ENCODE results near the gene PXN.
"Not testable (repeated sequence)": the region's sequence is repeated elsewhere in the genome, so short reads cannot be mapped to it uniquely, and the experiment has no call there.

The PXN gene

GRCh38 chr12:120261951-120262851 is 3.3 kb downstream of the PXN start:
- peak; percentile 27 for DNase-seq

GRCh38 chr12:120260607-120261006 is 4.9 kb downstream of the PXN start:
- DNase-seq: no peak

GRCh38 chr12:120259418-120260202 is 5.9 kb downstream of the PXN start:
- no peak for DNase-seq

GRCh38 chr12:120258323-120258896 is 7.1 kb downstream of the PXN start:
- DNase-seq: no peak

GRCh38 chr12:120257041-120257821 is 8.3 kb downstream of the PXN start:
- no peak for DNase-seq

GRCh38 chr12:120254809-120255208 is 10.7 kb downstream of the PXN start:
- no peak for DNase-seq

GRCh38 chr12:120253313-120253712 is 12.2 kb downstream of the PXN start:
- DNase-seq: peak; percentile 41

- peak; percentile 68 for DNase-seq
Observed at GRCh38 chr12:120252071-120252906, 13.2 kb downstream of the PXN start.

GRCh38 chr12:120251364-120252070 is 14.0 kb downstream of the PXN start:
- DNase-seq: not testable (repeated sequence)

- DNase-seq: no peak
Observed at GRCh38 chr12:120249875-120250795, 15.4 kb downstream of the PXN start.

GRCh38 chr12:120249266-120249874 is 16.2 kb downstream of the PXN start:
- DNase-seq: no peak

GRCh38 chr12:120247621-120248030 is 17.9 kb downstream of the PXN start:
- no peak for DNase-seq

GRCh38 chr12:120247183-120247582 is 18.3 kb downstream of the PXN start:
- DNase-seq: no peak

GRCh38 chr12:120246705-120247104 is 18.8 kb downstream of the PXN start:
- not testable (repeated sequence) for DNase-seq

- DNase-seq: no peak
Observed at GRCh38 chr12:120242971-120243699, 22.4 kb downstream of the PXN start.

- DNase-seq: no peak
Observed at GRCh38 chr12:120242275-120242799, 23.2 kb downstream of the PXN start.

- no peak for DNase-seq
Observed at GRCh38 chr12:120241561-120242274, 23.8 kb downstream of the PXN start.

- no peak for DNase-seq
Observed at GRCh38 chr12:120240495-120240833, 25.1 kb downstream of the PXN start.

All from activated CD8-positive, alpha-beta memory T cell treated with anti-CD3 and anti-CD28 coated beads, Interleukin-2, amount 50 U/mL, for 4 hours (primary cell).